ENCODE measurements around the gene SDF2L1. TPM values are rescaled to one million over a fixed set of nuclear protein-coding genes. Genes with fewer than 3 reads are reported as not detected.

Gene SDF2L1
- total and polyA plus RNA-seq, 2 of the 13 experiments (the other 11 are each of a cell fraction or from before 2014, with no cell fraction given) = 18.0 to 57.4 TPM

GRCh38 chr22:21624880-21625791, 17.0 kb upstream of the SDF2L1 start (continued):
- TF ChIP-seq ZNF343 (CRISPR knock-in tag; IDR thresholded peaks at IDR 0.05) = no peak
- no peak for TF ChIP-seq ZNF724P (CRISPR knock-in tag; IDR thresholded peaks at IDR 0.05; ENCODE audit: borderline replicate concordance)
- peak in 1 of 2 experiments; percentile 8; a peak in 1 of 4 replicates for TF ChIP-seq MAFK (conservative IDR thresholded peaks at IDR 0.05 in 1 of 2, IDR thresholded peaks at IDR 0.05 in 1 of 2; ENCODE audit: low read length in 2 of 2)

GRCh38 chr22:21626073-21626734, 15.9 kb upstream of the SDF2L1 start:
- intact Hi-C loops (cut with micrococcal nuclease; ENCODE audit: unreplicated experiment) (no loop called here), in situ Hi-C loops (cut with HindIII; ENCODE audit: extremely low pct_ligation_motif_present, low pct_unique_long_range_greater_than_20kb) (no loop called here)
- ChIA-PET POLR2A (interaction anchor here (2.3 kb wide), 1 partner anchor 16 kb away, joined by 12 read pairs; the partner anchor contains the start of gene SDF2L1), CTCF (ENCODE audit: low intra/inter-chr PET ratio, low total read pairs) (interaction anchor here (0.9 kb wide), 1 partner anchor 20 kb away, joined by 3 read pairs; no protein-coding TSS in a partner anchor)
- no peak for FAIRE-seq
- ATAC-seq = no peak
- Histone ChIP-seq H3K27me3 (ENCODE audit: control insufficient read depth in 1 of 2, insufficient read depth in 2 of 2, low read length in 2 of 2) (no peaks in the 10 kb centered on the region), H3K9me3 (ENCODE audit: low read length) (no peaks in the 10 kb centered on the region), H3K27ac (ENCODE audit: extremely low read length, insufficient read depth, low read length) (no peak overlapping the region), H3K9ac (ENCODE audit: insufficient read depth, low read depth, low read length) (no peak overlapping the region), H2AFZ (ENCODE audit: low read length) (no peak overlapping the region), H3K4me1 (ENCODE audit: insufficient read depth, low read length) (peaks cover 21% of the 10 kb centered on the region), H3K4me2 (ENCODE audit: low read depth, low read length) (no peak overlapping the region), H3K36me3 (replicated peaks in 1 of 2; ENCODE audit: control insufficient read depth in 1 of 2, insufficient read depth in 2 of 2, low read length in 2 of 2) (peaks cover 2 to 39% of the 10 kb centered on the region in 2 experiments; a peak in 3 of 5 replicates), H4K20me1 (ENCODE audit: insufficient read depth, low read length) (peaks cover 10% of the 10 kb centered on the region), H3K4me3 (replicated peaks in 1 of 3; ENCODE audit: insufficient read depth in 1 of 3, low read depth in 2 of 3, low read length in 3 of 3) (no peak overlapping the region), H3K79me2 (ENCODE audit: insufficient read depth, low read length) (peaks cover 19% of the 10 kb centered on the region)
- no TSS peak for BruUV-seq (replicated peaks)
- 83% methylated on average over 4 of the region's 4 CpGs for WGBS (ENCODE audit: low lambda C conversion rate)
- DNase-seq (ENCODE audit: low spot score) = no peak
- TF ChIP-seq ZNF746 (CRISPR knock-in tag; IDR thresholded peaks at IDR 0.05) (no peak), ZFAT (CRISPR knock-in tag; conservative IDR thresholded peaks at IDR 0.05) (no peak), MEF2D (CRISPR knock-in tag; IDR thresholded peaks at IDR 0.05) (no peak), TCF7 (IDR thresholded peaks at IDR 0.05; ENCODE audit: low read depth) (no peak), ARNTL (CRISPR knock-in tag; IDR thresholded peaks at IDR 0.05) (no peak), EED (CRISPR knock-in tag; IDR thresholded peaks at IDR 0.05) (no peak), ZNF263 (CRISPR knock-in tag; IDR thresholded peaks at IDR 0.05) (peak; percentile 7; the same call in 1 of the 2 replicates), ZNF260 (CRISPR knock-in tag; IDR thresholded peaks at IDR 0.05; ENCODE audit: borderline replicate concordance, low read depth) (no peak), REPIN1 (CRISPR knock-in tag; IDR thresholded peaks at IDR 0.05; ENCODE audit: borderline replicate concordance, low read depth) (no peak), ZNF780A (CRISPR knock-in tag; IDR thresholded peaks at IDR 0.05) (no peak), ZNF44 (CRISPR knock-in tag; IDR thresholded peaks at IDR 0.05) (no peak), CAMTA2 (CRISPR knock-in tag; IDR thresholded peaks at IDR 0.05; ENCODE audit: borderline replicate concordance) (no peak), IKZF1 (IDR thresholded peaks at IDR 0.05) (no peak), POLR2G (IDR thresholded peaks at IDR 0.05; ENCODE audit: low read depth, low read length) (peak; percentile 43; the same call in 1 of the 2 replicates), POLR2A (IDR thresholded peaks at IDR 0.05; ENCODE audit: insufficient read depth in 1 of 2, low read depth in 2 of 2, low read length in 2 of 2) (peak in 1 of 2 experiments; percentile 27; a peak in 1 of 4 replicates), ZNF276 (CRISPR knock-in tag; IDR thresholded peaks at IDR 0.05; ENCODE audit: low read depth) (no peak), ZSCAN30 (CRISPR knock-in tag; IDR thresholded peaks at IDR 0.05) (no peak)
